Endodermal cell (in vitro differentiated cells): ENCODE data around the gene CD52. TPM values are rescaled to one million over a fixed set of nuclear protein-coding genes. Genes with fewer than 3 reads are reported as not detected.
A peak's percentile ranks its signal among the peaks of the same experiment; 100 is the strongest.
"Not testable (repeated sequence)": the region's sequence is repeated elsewhere in the genome, so short reads cannot be mapped to it uniquely, and the experiment has no call there.

Experiments
- DNase-seq: peaks from one replicate; pipeline ENCODE4 v3.0.0-alpha.2; 2017
- H3K27ac ChIP-seq: 2 replicates; pipeline ENCODE4 v1.5.1; 2013; ENCODE audit warnings: mild to moderate bottlenecking, low read depth, low read length, moderate library complexity
- H3K27me3 ChIP-seq: 2 replicates; pipeline ENCODE4 v1.6.1; 2013; ENCODE audit warnings: mild to moderate bottlenecking, low read length, moderate library complexity; ENCODE audit not compliant: insufficient read depth, control insufficient read depth, poor library complexity, severe bottlenecking
- H3K36me3 ChIP-seq: 2 replicates; pipeline ENCODE4 v1.7.0; 2013; ENCODE audit warnings: mild to moderate bottlenecking, low read length, moderate library complexity; ENCODE audit not compliant: control insufficient read depth, insufficient read depth
- H3K4me1 ChIP-seq: one replicate; pipeline ENCODE4 v1.7.0; 2013; ENCODE audit warnings: low read length; ENCODE audit not compliant: control insufficient read depth, insufficient read depth
- H3K4me3 ChIP-seq: 2 replicates; pipeline ENCODE4 v1.5.1; 2013; ENCODE audit warnings: mild to moderate bottlenecking, low read length, moderate library complexity
- H3K9ac ChIP-seq: 2 replicates; pipeline ENCODE4 v1.6.1; 2013; ENCODE audit warnings: mild to moderate bottlenecking, low read length, moderate library complexity; ENCODE audit not compliant: poor library complexity, severe bottlenecking; ENCODE audit errors: extremely low read depth
- H3K9me3 ChIP-seq: 2 replicates; pipeline ENCODE4 v1.6.1; 2013; ENCODE audit warnings: mild to moderate bottlenecking, low read length, moderate library complexity; ENCODE audit not compliant: control insufficient read depth
- H3K27ac Mint-ChIP-seq: 2 replicates; pipeline ENCODE4 v1.8.0; 2020; ENCODE audit warnings: mixed read lengths
- H3K27me3 Mint-ChIP-seq: 2 replicates; pipeline ENCODE4 v1.8.0; 2021; ENCODE audit warnings: mild to moderate bottlenecking, mixed read lengths; ENCODE audit not compliant: insufficient read depth
- H3K36me3 Mint-ChIP-seq: 2 replicates; pipeline ENCODE4 v1.8.0; 2020; ENCODE audit warnings: low read depth, mixed read lengths
- H3K4me1 Mint-ChIP-seq: 2 replicates; pipeline ENCODE4 v1.8.0; 2020; ENCODE audit warnings: mixed read lengths
- H3K4me3 Mint-ChIP-seq: 2 replicates; pipeline ENCODE4 v1.8.0; 2020; ENCODE audit warnings: mild to moderate bottlenecking, moderate library complexity, mixed read lengths
- H3K9me3 Mint-ChIP-seq: 2 replicates; pipeline ENCODE4 v1.8.0; 2020; ENCODE audit warnings: mild to moderate bottlenecking, mixed read lengths
- CTCF ChIP-seq: fragments of 200-600 bp; sonication (generic); conservative IDR thresholded peaks from 2 replicates; pipeline ENCODE4 v1.5.0; 2021; ENCODE audit warnings: antibody characterized with exemption, mild to moderate bottlenecking
- WGBS, 2 experiments: methylation state at CpG; one replicate each; pipeline versions ENCODE4 v1.1.5 to v1.1.7; 2013; ENCODE audit warnings: missing lambda C conversion rate in 2 of 2, mixed read lengths in 1 of 2; ENCODE audit not compliant: insufficient coverage in 1 of 2, insufficient read length in 1 of 2; 5-methylcytosine and 5-hydroxymethylcytosine counted together
- total RNA-seq, 2 donors: library from RNA; stranded (reverse); fragmentation: NEBNext Ultra II Directional in 1 of 2; extraction: Animal tissue kit (Norgen Biotek cat#: 25700) in 1 of 2; gene quantifications; 2 replicates in 1 of 2; 3 replicates in 1 of 2; pipeline ENCODE4 v1.2.1, GENCODE V29; 2021

Gene CD52
- total RNA-seq, 2 donors from 2014 or later = 3.7 to 4.4 TPM

- Mint-ChIP-seq H3K9me3 (no peaks in the 10 kb centered on the region), H3K27ac (no peak overlapping the region), H3K4me1 (no peaks in the 10 kb centered on the region), H3K36me3 (peaks cover 35% of the 10 kb centered on the region), H3K27me3 (no peaks in the 10 kb centered on the region), H3K4me3 (no peak overlapping the region)
- Histone ChIP-seq H3K27ac (no peak overlapping the region), H3K4me3 (no peak overlapping the region), H3K9ac (no peak overlapping the region), H3K4me1 (no peaks in the 10 kb centered on the region), H3K27me3 (no peaks in the 10 kb centered on the region), H3K36me3 (no peaks in the 10 kb centered on the region), H3K9me3 (no peaks in the 10 kb centered on the region)
- WGBS, 2 experiments = 84 to 88% methylated on average over 7 to 8 of the region's 8 CpGs
- TF ChIP-seq CTCF = no peak
- no peak for DNase-seq
Measured at GRCh38 chr1:26327956-26328362, 10.2 kb downstream of the CD52 start.

GRCh38 chr1:26328597-26328996 is 10.8 kb downstream of the CD52 start:
- Histone ChIP-seq H3K4me3 (no peak overlapping the region), H3K36me3 (no peaks in the 10 kb centered on the region), H3K9ac (no peak overlapping the region), H3K9me3 (no peaks in the 10 kb centered on the region), H3K27ac (no peak overlapping the region), H3K4me1 (no peaks in the 10 kb centered on the region), H3K27me3 (no peaks in the 10 kb centered on the region)
- Mint-ChIP-seq H3K27ac (peak overlapping the region; percentile 74), H3K27me3 (no peaks in the 10 kb centered on the region), H3K9me3 (no peaks in the 10 kb centered on the region), H3K4me3 (no peak overlapping the region), H3K4me1 (no peaks in the 10 kb centered on the region), H3K36me3 (peaks cover 29% of the 10 kb centered on the region)
- 89 to 92% methylated on average over 5 to 8 of the region's 8 CpGs for WGBS, 2 experiments
- no peak for DNase-seq
- no peak for TF ChIP-seq CTCF

- 94 to 100% methylated on average over 2 to 4 of the region's 4 CpGs for WGBS, 2 experiments
- not testable (repeated sequence) for H3K27me3 ChIP-seq, H3K36me3 ChIP-seq, H3K9me3 Mint-ChIP-seq, H3K4me1 ChIP-seq, H3K27ac Mint-ChIP-seq, H3K27me3 Mint-ChIP-seq, H3K9ac ChIP-seq, H3K9me3 ChIP-seq, DNase-seq, H3K27ac ChIP-seq, H3K4me1 Mint-ChIP-seq, H3K4me3 ChIP-seq, H3K4me3 Mint-ChIP-seq
- peaks cover 23% of the 10 kb centered on the region for H3K36me3 Mint-ChIP-seq
Measured at GRCh38 chr1:26329380-26329779, 11.6 kb downstream of the CD52 start.

- H3K27ac ChIP-seq = no peak overlapping the region
- Mint-ChIP-seq H3K4me3 (no peak overlapping the region), H3K4me1 (peaks cover 4% of the 10 kb centered on the region), H3K9me3 (no peaks in the 10 kb centered on the region), H3K27ac (no peak overlapping the region), H3K27me3 (peaks cover 2% of the 10 kb centered on the region), H3K36me3 (peaks cover 16% of the 10 kb centered on the region)
- no peaks in the 10 kb centered on the region for H3K9me3 ChIP-seq
- H3K36me3 ChIP-seq = no peaks in the 10 kb centered on the region
- 95 to 100% methylated on average over 5 of the region's 5 CpGs for WGBS, 2 experiments
- no peak overlapping the region for H3K9ac ChIP-seq
- no peak overlapping the region for H3K4me3 ChIP-seq
- H3K27me3 ChIP-seq = no peaks in the 10 kb centered on the region
- no peaks in the 10 kb centered on the region for H3K4me1 ChIP-seq
- no peak for DNase-seq
- TF ChIP-seq CTCF = no peak
Measured at GRCh38 chr1:26330276-26330675, 12.5 kb downstream of the CD52 start.

- not testable (repeated sequence) for H3K4me3 ChIP-seq, H3K36me3 ChIP-seq, H3K27ac Mint-ChIP-seq, H3K9me3 Mint-ChIP-seq, H3K4me1 Mint-ChIP-seq, H3K36me3 Mint-ChIP-seq, DNase-seq, H3K27ac ChIP-seq, H3K4me1 ChIP-seq, H3K4me3 Mint-ChIP-seq, H3K9ac ChIP-seq, H3K9me3 ChIP-seq
- H3K27me3 Mint-ChIP-seq = peaks cover 18% of the 10 kb centered on the region
- WGBS, 2 experiments = 85 to 91% methylated on average over 8 of the region's 8 CpGs
- peaks cover 13% of the 10 kb centered on the region for H3K27me3 ChIP-seq
Measured at GRCh38 chr1:26333312-26333711, 15.6 kb downstream of the CD52 start.
